Transverse colon (tissue), 3 donors: ENCODE results near the gene KRTAP10-1.

Experiments used
- CTCF ChIP-seq, 5 experiments: fragments of 200-600 bp in 3 of 5; fragments of 450-650 bp in 2 of 5; sonication (generic) in 3 of 5; IDR thresholded peaks; 1 replicate in 2 of 5; 2 replicates in 3 of 5; pipeline ENCODE4 v1.5.1; 2016 to 2017; ENCODE audit warnings: antibody characterized with exemption in 5 of 5, inconsistent platforms in 3 of 5, mild to moderate bottlenecking in 2 of 5, moderate library complexity in 1 of 5
- POLR2A ChIP-seq: fragments of 450-650 bp; IDR thresholded peaks from one replicate; pipeline ENCODE4 v1.6.1; 2016; ENCODE audit warnings: antibody characterized with exemption, mild to moderate bottlenecking, moderate library complexity

GRCh38 chr21:44509539-44509938 is 30.5 kb downstream of the KRTAP10-1 start:
- peak; percentile 25 to 52 (median 39) for TF ChIP-seq CTCF (IDR thresholded peaks at IDR 0.05)
- TF ChIP-seq POLR2A, result no peak
